ENCODE data around the gene VPS13D.

Gene VPS13D

GRCh38 chr1:12400027-12400693, 170.3 kb downstream of the VPS13D start:
- no peak for DNase-seq (ENCODE audit: extremely low read depth in 1 of 2, low read depth in 1 of 2)

DNA sequence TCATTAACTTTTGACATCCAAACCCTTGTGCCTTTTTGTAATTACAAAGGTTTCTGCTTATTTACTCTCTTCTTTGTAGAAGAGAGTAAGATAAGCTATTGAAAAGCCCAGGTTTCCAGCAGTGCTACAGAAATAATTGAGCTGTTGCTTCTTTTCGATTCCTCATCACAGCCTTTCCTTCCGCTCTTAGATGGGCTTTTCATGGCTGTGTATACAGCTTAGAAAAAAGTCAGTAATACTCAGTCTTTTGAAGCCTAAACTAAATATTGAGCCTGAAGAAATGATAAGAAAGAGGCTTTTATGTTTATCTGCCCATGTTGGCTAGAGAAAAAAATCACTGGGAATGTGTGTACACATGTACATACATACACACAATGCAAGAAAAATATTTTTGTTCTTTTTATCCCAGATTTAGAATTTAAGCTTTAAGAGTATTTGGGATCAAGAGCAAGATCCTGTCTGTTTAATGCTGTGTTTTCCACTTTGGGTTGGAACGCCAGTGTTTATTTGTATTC, 172.4 kb downstream of the VPS13D start:
- no peak for DNase-seq (ENCODE audit: extremely low read depth in 1 of 2, low read depth in 1 of 2)

- no peak for DNase-seq (ENCODE audit: extremely low read depth in 1 of 2, low read depth in 1 of 2)
Observed at GRCh38 chr1:12402842-12403241, 173.0 kb downstream of the VPS13D start.

DNA sequence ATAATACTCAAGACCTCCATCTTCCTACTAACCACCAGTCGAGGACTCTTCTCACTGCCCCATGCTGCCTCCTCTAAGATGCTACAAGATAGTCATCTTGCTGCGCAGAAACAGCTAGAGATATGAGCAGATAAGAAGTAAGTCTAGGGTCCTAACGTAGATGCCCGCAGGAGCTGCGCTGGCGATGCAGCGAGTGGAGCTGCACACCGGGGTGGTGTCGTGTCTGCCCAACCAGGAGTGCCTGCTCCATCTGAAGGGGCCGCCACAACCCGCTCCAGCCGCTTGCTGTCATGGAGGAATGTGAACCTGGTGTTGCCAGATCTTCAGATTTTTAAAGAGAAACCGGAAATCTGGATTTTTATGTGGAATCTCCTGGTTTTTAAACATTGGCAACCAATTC, 175.1 kb downstream of the VPS13D start:
- no peak for DNase-seq (ENCODE audit: extremely low read depth in 1 of 2, low read depth in 1 of 2)

GRCh38 chr1:12405325-12406210, 175.7 kb downstream of the VPS13D start:
- DNase-seq (ENCODE audit: extremely low read depth in 1 of 2, low read depth in 1 of 2): no peak

- no peak for DNase-seq (ENCODE audit: extremely low read depth in 1 of 2, low read depth in 1 of 2)
Observed at GRCh38 chr1:12406211-12407021, 176.6 kb downstream of the VPS13D start.

DNA sequence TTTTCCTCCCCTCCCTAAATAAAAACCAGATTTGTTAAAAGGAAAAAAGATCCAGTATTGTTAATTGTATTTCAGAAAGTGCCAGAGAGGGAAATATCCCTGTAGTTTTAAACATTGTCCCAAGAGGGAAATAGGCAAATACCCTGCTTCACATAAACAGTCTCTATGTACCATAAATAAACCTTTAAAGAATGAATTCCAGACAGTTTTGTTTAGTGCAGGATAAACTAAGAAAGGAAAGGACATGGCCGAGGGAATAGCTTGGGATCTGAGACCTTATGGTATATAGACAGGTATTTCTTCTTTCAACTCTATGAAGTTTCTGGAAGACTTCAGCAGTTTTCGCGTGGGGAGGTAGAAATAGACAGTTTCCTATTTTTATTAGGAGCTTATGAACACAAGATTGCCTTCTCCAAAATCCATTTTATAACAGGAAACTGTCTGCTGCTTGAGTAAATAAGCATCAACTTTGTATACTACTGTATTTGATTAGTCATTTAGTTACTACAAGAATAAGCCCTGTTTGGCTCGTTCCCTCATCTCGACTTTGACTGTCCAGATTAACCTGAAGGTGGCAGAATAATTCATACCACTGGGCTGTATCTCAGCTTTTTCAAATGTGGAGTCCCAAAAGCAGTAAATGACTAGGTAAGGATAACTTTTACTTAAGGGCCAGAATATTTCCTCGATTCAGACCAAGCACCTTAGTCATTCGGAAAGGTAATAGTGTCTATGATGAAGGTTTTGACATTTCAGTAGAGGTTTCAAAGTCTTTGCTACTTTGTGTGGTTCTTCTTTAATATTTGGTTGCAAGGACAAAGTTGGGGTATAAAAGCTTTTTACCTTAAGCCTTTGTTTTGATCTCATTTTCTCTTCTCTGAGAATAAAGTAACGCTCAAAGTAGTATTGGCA, 177.5 kb downstream of the VPS13D start:
- no peak for DNase-seq (ENCODE audit: extremely low read depth in 1 of 2, low read depth in 1 of 2)

GRCh38 chr1:12407962-12408454, 178.2 kb downstream of the VPS13D start:
- DNase-seq (ENCODE audit: extremely low read depth in 1 of 2, low read depth in 1 of 2): no peak

DNA sequence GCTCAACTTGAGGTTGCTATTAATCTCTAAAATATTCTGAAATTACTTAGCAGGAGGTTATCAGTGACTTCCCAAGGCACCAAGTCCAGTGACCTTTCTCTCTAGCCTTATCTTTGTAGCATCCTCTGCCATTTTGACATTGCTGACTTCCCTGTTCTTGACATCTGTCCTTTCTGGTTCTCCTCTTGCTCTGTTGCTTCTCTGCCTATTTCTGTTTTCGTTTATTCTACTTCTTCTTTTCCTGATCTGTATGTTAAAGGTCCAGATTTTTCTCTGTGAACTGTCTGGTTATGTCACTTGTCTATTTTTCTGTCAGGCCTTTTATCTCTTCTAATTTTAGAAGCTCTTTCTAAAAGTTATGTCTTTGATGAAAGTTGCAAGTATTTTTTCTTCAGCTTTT, 178.8 kb downstream of the VPS13D start:
- no peak for DNase-seq (ENCODE audit: extremely low read depth in 1 of 2, low read depth in 1 of 2)

DNA sequence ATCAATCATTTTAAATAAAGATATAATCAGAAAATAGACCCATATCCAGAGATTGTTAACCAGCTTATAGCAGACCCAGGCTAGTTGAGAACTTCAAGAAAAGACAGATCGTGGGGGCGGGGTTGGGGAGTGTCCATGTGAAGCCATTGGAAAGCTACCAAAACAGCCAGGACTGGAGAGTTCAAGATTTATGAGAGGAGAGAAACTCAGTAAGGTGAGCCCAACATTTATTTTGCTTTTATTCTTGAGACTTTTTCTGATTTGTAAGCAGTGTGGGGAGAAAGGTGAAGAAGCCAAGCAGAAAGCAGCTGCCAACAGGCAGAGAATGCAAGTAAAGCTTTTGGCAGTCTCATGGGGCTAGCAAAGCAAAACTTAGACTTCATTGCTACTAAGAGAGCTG, 179.9 kb downstream of the VPS13D start:
- no peak for DNase-seq (ENCODE audit: extremely low read depth in 1 of 2, low read depth in 1 of 2)

- DNase-seq (ENCODE audit: extremely low read depth in 1 of 2, low read depth in 1 of 2): no peak
Observed at GRCh38 chr1:12410351-12410750, 180.5 kb downstream of the VPS13D start.

GRCh38 chr1:12411098-12411497, 181.3 kb downstream of the VPS13D start:
- no peak for DNase-seq (ENCODE audit: extremely low read depth in 1 of 2, low read depth in 1 of 2)

DNA sequence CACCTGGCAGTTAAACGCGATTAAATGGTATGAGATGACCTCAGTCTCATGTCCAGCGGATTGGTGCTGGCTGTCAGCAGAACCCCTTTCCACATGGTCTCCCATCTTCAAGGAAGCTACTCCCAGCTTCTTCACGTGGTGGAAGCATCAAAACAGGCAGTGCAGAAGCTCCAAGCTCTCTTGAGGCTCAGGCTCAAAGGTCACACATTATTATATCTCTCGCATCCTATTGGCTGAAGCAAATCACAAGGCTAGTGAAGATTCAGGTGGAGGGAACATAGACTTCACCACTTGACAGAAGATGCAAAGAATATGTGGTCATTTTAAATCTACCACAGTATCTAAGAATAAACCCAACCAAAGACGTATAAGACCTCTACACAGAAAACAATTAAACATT, 181.9 kb downstream of the VPS13D start:
- no peak for DNase-seq (ENCODE audit: extremely low read depth in 1 of 2, low read depth in 1 of 2)

DNA sequence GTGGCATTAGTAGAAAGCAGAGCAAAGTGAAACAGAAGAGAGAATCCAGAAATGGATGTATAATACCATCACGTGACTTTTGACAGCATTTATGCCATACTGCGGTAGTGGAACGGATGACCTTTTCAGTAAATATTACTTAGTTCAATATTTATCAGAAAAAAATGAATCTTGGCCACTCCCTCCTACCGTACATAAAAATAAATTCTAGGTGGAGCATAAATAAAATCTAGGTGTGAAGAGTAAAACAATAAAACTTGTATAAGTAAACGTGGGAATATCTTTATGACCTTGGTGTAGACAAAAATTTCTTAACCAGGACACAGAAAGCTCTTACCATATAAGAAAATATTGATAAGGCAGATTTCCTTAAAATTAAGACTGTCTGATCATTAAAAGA, 182.6 kb downstream of the VPS13D start:
- DNase-seq (ENCODE audit: extremely low read depth in 1 of 2, low read depth in 1 of 2): no peak

- no peak for DNase-seq (ENCODE audit: extremely low read depth in 1 of 2, low read depth in 1 of 2)
Observed at GRCh38 chr1:12413664-12414410, 184.0 kb downstream of the VPS13D start.

DNA sequence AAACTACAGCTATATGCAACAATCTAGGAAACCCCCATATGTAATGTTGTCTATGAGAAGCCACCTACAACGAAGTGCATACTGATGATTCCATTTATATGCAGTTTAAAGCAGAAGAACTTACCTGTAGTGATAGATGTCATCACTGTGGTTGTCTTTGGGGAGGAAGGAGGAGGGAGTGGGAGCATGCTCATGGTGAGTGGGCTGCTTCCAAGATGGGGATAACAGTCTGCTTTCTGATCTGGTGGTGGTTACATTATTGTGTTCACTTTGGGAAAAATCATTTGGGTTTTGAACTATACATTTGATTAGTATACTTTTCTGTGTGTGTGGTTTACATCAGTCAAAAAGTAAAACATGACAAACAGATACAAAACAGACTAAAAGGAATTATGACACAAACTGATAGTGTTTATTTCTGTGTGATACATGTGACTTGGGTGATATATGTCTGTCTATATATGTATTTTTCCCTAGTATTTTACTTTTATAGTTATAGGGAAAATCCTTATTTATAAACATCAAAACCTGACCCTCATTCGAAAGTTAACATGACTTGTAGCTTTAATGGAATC, 184.7 kb downstream of the VPS13D start:
- no peak for DNase-seq (ENCODE audit: extremely low read depth in 1 of 2, low read depth in 1 of 2)

DNA sequence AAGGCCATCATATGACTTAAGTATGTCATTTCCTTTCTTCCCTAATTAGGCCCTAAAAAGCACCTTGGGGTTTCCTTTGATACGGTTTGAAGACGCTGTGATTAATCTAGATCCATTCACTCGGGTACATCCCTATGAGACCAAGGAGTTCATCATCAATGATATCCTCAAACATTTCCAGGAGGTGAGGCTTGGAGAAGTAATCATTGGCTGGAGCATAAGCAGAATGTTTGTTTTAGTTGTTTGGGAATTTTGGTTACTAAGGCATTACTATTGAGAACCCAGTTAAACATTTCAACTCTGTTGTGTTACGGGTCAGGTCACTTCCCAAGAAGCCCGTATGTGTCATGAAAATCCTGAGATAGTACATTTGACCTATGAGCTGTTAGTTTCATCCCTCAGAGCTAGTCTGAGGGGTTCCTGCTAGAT, 185.2 kb downstream of the VPS13D start:
- no peak for DNase-seq (ENCODE audit: extremely low read depth in 1 of 2, low read depth in 1 of 2)

DNA sequence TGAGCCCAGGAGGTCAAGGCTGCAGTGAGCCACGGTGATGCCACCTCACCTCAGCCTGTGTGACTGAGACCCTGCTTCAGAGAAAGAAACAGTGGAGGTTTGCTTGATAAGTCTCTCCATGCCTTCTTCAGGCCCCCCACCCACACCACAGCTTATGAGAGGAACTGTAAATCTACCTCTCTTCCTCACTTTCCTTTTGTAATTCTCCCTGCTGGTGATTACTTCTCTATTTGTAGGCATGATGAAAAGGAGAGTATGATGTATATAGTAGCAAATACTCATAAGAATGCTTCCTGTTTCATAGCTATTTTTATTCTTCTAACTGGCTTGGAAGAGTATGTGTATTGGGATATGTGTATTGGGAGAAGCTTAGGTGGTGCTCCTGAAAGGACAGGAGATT, 186.3 kb downstream of the VPS13D start:
- DNase-seq (ENCODE audit: extremely low read depth in 1 of 2, low read depth in 1 of 2): no peak

- no peak for DNase-seq (ENCODE audit: extremely low read depth in 1 of 2, low read depth in 1 of 2)
Observed at GRCh38 chr1:12416744-12417143, 186.9 kb downstream of the VPS13D start.
